Effector CD4-positive, alpha-beta T cell (primary cell): ENCODE measurements around the gene CASTOR1.

Experiments used
- DNase-seq: peaks from one replicate; pipeline ENCODE4 v3.0.0-alpha.2; 2020

CASTOR1 gene

DNA sequence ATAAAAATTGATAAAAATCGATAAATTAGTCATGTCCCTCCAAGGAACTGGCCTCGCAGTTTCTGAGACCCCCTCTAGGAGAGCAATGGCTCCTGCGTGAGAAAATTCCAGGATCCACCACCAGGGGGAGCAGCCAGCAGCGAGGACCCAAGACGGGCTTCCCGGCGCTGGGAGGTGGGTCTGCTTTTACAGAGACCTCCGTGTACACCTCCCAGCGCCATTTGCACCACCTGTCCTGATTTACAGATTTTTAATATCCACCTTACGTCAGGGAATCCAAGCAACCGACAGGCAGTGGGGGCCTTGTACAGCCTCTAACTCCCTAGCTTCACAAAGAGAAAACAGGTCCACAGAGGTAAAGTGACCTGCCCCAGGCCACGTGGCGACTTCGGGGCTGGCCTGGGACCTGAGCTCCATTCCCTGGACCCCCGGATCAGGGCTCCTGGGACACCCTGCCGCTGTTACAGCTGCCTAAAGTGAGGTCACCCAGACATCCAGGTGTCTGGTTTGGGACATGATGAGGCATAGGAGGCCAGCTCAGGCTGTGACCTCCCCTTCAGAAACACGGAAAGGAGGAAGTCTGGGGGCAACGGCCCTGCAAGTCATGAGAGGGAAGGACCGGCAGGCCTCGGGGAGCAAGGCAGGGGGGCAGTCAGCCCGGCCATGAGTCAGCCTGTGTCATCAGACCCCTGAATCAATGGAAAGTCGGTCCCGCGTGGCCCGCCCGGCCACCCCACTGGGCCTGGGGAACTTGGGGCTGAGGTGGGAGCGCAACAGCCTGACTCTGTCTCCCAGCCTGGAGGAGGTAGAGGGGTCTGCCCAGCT is 26.2 kb downstream of the CASTOR1 start:
- DNase-seq, result peak; percentile 76

DNA sequence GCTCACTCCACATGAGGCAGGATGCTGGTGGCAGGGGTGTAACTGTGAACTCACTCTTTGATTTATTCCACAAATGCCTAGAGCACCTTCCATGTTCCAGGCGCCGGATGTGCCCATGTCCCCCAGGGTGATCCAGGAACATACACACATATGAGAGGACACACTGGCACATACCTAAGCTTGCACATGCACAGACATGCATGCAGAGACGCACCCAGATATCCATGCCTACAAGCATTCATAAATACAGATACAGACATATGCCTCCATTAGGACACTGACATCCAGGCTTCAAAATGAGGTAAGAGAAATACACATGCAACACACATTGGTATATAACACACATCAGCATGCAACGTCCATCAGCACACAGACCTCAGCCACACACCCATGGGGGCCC is 27.2 kb downstream of the CASTOR1 start:
- DNase-seq, result no peak

DNA sequence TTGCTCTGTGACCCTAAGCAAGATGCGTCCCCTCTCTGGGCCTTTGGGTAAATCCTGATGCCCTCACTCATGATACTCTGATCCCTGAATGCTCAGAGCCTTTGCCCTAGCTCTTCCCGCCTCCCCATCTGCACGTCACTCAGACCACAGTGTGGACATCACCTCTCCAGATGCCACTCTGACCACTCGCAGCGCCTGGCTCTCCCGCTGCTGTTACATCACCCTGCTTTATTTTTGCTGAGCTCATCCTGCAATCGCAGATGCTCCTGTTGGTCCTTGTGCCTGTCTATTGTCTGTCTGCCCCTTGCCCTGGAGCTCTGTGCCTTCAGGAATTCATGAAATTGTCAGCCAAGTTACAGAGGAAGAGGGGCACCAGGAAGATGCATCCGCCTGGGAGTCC is 28.2 kb downstream of the CASTOR1 start:
- no peak for DNase-seq

DNA sequence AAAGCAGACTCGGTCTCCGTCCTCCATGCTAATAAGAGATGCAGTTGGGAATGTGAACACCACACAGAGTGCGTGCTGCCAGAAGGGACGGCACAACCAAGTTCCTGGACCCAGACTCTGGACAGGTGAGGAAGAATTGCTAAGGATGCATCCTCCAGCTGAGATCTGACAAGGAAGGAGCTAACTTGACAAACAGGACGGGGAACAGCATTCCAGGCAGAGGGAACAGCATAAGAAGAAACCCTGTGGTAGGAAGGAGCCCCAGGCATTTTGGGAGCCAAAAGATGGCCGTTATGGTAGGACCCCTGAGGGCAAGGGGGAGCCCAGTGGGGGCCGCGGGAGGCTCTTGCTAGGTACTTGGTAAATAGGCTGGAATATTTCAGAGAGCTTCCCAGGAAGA is 28.6 kb downstream of the CASTOR1 start:
- no peak for DNase-seq

DNA sequence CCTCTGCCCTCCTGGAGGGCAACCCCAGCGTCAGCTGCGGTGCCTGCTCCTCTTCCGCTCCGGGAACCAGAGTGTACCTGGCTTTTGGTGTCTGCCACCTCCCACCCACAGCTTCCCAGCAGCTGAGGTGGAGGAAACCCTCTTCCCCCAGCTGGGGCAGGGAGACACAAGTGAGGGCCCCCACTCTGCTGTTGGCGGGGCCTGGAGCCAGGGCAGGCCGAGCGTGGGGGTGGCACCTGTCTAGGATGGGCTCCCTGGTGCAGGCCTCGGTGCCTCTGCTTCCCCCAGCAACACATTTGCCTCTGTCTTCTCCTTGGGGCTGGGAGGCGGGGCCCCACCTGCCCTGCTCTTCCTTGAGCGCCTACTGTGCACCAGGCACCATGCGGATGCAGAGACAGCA is 29.0 kb downstream of the CASTOR1 start:
- DNase-seq, result no peak

DNA sequence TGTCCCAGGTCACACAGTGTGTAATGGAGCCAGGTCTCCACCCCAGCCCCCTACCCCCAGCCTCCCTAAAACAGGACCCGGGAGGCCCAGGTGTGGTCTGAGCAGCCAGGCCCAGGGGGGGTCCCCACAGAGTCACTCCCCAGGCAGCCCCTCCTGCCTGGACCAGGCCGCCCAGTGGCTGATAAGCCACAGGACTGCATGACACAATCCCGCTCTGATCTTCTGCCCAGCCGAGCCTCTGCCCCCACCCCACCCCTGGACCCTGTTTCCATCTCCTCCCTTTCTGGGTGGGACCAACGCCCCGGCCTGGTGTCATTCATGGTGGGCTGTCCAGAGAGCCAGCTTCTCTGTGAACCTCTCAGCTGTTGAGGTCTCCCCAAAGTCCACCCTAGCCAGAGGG is 35.0 kb downstream of the CASTOR1 start:
- no peak for DNase-seq

DNA sequence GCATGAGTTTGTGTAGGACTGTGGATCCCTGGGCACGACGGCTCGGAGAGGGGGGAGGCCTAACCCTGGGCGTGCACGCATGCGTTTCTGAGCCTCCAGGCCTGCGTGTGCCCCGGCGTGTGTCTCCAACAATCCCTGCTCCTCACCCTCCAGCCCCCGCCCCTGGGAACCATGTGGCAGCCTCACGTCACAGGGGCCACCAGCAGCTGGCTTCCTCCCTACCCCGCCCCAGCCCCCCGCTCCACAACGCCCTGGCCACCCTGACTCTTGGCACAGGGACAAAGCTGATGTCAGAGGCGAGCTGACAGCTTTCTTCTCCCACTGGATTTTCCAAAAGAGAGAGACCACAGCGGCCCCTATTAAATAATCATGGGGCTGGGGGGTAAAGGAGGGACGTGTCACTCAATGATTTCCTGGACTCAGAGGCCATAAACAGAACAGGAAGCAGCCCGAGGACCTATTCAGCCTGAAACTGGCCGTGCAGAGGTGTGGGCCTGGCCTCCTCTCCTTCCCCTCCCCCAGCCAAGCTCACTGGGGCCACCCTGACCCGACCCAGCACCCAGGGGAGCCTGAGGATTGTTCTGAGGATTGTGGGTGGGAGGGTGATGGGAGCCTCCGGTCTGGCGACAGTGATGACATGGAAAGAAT is 36.0 kb downstream of the CASTOR1 start:
- DNase-seq, result no peak

DNA sequence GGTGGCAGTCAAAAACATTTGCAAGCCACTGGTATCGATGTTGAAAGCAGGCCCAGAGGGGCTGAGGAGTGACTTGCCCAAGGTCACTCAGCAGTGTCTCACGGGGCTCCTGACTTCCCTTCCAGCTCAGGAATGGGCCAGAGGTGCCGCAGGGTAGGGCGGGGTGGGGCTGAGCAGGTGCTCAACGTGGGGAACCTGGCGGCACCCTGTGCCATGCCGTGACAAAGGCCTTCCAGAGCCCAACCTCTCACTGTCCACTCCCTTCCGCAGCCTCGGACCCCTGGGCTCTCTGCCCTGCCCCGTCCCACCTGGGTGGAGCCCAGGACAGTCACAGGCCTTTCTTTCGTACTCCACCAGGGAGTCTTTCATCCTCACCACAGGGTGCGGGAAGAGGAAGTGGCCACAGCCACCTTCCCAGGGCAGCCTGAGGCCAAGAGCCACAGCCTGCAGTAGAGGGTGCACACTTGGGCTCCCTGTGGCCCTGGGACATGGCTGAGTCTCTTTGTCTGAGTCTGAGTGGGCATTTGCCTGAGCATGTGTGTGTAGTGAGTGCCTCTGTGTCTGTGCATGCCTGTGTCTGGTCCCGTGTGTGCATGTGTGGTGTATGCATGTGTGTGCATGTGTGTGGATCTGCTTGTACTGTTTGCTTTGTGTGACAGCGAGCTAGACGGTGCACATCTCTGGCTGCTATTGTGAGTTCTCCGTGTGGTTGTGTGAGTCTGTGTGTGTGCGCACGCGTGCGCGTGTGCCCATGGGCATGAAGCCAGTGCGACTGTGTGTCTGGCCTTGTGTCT is 36.7 kb downstream of the CASTOR1 start:
- no peak for DNase-seq

DNA sequence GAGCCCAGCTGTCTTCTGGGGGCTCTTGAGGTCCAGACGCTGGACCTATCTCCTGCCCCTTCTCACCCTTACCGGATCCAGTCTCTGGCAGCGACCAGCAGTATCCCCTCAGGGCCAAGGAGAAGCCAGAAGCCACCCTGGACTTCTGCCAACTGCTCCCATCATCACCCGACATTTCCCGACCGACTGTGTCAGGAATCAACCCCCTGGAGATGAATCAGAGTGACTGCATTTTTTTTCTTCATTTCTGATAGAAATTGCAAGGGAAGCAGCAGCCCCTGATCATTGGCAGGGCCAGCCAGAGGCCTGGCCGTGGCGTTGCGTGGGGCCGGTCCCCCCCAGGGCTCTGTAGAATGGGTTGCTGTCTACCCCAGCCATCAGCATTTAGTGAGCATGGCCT is 37.6 kb downstream of the CASTOR1 start:
- no peak for DNase-seq

DNA sequence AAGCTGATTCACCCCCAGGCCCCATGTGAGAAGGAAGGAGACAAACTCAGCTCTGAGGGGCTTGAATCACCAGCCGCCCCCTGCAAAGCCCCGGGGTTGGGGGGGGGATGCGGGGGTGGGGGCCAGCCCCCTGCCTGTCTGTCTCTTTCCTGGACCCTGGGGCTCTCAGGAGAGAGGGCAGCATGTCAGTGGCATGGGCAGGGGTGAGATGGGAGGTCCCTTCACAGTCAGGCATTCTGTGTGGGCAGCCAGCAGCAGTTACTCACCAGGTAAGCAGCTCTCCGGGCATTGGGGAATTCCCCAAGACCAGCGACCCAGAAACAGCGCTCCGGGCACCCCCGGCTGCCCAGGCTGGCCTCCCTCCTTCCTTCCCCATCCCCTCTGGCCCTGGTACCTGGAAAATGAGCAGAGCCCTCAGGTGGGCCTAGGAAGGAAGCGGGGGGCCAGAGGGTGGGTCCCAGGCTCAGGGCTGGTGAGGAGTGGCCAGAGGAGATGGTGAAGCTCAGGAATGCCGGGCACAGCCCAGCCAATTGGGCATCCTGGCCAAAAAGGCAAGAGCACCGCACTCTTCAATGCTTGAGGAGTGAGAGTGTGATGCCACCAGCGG is 38.5 kb downstream of the CASTOR1 start:
- no peak for DNase-seq

DNA sequence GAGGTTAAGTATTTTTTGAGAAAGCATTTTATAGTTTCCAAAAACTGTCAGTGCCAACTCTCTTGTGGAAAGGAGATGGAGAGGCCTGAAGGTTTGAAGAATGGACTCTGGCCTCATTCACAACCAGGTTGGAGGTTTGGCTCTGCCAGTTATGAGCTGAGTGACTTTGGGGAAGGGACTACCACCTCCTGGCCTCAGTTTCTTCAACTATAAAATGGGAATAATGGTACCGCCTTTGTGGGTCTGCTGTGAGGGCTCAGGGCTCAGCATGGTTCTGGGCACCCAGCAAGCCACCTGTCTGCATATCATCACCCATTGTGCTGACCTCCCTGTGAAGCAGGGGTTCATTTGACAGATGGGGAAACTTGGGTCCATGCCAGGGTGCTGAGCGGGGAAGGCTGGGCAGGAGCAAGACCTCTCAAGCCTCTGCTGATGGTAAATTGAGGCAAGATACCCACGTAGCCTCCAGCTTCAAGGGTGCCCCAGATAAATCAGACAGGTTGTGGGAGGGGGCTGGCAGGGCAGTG is 39.2 kb downstream of the CASTOR1 start:
- DNase-seq, result no peak

DNA sequence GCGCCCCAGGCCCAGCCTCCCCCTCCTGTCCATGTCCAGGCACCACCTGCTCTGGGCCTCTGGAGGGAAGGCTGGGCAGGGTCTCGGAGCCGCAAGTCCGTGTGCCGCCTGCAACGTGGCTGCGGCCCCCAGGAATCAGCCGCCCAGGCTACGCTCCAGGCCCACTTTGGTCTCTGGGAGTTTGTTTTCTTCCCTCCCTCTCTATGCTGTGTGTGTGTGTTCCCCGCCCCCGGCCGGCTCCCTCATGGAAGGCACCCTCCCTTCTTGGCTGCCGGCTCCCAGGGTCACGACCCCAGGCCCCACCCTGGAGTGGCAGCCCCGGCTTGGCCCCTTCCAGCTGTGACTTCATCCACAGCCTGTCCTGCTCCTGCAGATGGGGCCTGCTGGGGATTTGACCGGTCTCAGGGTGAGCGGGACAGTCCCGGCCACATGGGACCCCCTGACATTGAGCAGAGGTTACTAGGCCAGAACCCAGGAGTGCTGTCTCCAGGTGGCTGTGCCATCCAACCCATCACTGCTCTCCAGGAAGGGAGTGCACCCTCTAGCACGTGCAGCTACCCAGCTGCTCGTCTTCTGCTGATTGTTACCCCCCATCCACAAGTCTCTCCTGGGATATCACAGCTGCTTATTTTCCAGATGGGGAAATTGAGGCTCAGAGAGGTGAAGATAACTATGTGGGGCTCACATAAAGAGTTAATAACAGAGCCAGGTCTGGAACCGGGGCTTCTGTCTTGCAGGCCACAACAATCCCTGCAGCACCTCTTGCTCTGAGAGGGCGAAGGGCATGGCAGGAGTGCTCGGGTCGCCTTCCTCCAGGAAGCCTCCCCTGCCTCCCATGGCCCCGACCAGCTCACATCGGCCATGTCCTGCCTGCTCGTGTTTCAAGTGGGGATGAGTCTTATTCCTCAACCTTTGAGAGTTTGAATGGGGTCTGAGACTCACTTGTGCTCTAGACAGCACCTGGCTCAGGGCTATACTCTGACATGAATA is 40.0 kb downstream of the CASTOR1 start:
- no peak for DNase-seq

DNA sequence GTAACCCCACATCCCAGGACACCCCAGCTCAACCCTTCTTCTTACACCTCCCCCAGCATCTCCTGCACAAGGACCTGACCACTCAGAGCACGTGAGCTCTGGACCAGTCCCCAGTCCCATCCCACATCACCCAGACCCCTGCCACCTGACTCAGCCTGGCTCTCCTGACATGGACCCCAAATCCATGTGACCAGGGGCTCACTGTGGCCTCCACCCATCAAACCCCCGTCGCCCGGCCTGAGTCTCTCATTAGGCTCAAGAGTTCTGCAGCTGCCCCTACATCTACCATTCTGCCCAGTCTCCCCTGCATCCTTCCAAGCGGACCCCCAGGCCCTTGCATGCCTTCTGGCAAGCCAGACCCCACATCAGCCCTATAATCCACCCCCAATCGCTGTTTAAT is 40.8 kb downstream of the CASTOR1 start:
- no peak for DNase-seq

DNA sequence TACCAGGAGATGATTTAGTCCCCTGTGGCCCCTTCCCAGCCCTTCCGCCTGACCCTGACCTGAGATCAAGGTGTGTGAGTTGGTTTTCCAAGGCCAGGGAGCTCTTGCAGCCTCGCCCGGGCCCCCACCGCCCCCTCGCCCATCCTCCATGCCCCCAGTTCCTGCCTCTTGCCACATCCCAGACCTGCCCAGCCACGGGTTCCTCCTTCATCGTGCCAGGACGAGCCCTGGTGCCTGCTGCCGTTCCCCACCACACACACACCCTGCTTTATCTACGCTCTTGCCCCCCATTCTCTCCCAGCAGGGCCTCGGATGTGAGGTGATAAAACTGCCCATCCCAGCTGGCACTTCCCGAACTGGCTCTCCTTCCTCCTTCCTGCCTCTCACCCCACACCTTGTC is 41.3 kb downstream of the CASTOR1 start:
- no peak for DNase-seq

DNA sequence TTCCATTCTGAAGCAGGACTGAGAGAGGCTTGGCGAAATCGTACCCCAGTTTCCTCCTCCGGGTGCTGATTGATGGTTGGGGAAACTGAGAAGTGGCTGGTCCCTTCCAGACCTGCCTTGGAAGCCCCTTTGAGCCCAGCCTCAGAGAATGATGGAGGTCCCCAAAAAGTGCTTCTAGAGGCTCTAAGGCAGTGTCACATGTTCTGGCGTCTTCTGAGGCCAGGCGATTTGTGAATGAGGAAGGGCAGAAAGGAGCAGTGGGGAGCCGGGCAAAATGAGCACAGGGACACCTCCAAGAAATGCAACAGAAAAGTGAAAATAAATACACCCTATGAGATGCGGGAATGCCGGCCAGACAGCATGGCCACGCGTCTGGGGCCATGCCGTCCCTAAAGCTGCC is 41.7 kb downstream of the CASTOR1 start:
- no peak for DNase-seq

DNA sequence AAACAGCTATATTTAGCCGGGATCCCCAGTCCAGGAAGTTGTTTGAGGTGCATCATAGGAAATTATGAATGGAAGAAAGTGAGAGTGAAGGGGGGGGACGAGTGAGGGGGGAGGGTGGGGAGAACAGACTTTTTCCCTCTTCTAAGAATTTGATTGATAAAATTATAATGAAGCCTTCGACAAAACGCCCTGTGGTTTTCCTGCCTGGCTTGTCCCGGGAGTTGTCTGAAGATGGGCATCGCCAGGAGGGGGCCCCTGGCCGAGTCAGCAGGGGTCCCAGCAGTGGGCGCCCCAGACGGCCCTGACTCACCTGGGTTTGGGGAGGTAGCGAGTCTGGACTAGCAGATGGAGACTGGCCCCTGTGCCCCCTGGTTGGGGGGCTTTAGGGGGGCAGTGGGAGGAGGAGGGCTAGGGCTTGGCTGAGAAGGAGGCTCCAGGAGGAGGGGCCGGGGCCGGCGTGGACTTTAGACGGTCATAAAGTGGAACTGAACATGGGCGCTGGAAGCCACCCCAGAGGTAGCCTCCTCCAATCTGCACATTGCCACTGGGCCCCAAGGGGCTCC is 42.4 kb downstream of the CASTOR1 start:
- DNase-seq, result no peak

DNA sequence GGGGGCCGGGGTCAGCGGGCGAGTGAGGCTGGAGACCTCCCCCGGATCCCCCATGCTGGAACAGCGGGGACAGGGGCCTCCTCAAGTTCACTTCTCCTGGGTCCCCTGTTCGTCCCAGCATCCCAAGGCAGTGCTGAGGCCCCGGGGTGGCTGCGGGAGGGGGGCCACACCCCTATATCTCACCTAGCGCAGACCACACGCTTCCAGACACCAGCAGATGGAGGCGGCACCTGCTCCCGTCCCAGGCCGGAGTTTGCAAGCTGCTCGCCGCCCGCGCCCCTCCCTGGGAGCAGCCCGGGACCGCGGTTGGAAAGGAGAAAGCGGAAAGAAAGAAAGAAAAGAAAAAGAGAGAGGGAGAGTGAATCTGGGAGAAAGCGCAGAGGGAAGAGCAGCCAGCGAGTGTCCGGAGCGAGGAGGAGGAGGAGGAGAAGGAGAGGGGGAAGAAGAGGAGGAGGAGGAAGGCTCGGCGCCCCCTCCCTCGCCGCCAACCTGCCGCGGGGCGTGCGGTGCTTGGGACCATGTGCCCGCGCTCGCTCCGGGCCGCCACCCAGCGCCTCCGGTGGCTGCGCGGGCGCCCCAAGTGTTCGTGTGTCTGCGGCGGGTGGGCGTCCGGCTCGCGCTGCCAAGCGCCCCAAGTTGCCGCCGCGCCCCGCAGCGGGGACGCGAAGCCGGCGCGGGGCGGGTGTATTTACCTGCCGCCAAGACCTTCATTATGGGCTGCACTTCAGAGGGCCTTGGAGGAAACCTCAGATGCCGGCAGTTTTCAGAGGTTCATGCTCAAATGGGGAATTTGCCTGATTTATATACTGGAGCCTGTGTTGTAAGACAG is 43.1 kb downstream of the CASTOR1 start, which contains the start of gene LIF:
Gene LIF (minus strand): TSS at position 775 of the 829 bp plus-strand sequence. CDS start 64 bp downstream, at position 711.
- peak; percentile 41 for DNase-seq

DNA sequence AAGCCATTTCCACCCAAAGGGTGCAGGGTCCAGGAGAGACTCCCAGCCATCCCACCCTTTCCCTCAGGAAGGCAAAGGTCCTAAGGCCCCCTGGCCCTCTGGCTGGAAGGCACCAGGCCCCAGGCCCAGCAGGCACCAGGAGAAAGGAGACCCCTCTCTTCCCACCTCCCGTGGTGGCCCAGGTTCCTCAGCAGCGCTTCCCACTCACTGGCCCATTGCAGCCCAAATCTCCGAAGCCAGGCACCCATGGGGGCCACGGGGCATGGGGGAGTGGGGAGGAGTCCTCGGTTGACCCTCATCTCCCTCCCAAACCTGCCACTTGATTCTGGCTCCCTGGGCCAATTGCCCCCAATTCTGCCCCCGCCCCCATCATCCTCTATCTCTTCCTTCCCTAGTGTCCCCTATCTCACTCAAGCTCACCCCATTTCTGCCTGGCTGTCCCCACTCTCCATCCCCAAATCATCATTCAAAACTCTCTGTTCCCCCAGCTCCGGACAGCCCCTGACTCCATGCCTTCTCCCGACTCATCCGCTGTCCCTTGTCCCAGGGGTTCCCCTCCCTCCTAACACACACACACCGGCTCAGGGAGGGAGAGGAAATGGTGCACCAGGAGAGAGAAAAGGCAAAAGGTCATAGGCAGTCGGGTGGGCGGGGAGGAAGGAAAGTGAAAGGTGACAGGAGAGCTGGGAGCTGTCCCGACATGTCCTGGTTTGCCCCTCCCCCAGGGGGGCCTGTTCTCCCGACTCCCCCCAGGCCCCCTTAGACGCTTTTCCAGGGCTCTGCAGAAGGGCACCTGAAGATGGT is 43.9 kb downstream of the CASTOR1 start:
- no peak for DNase-seq

DNA sequence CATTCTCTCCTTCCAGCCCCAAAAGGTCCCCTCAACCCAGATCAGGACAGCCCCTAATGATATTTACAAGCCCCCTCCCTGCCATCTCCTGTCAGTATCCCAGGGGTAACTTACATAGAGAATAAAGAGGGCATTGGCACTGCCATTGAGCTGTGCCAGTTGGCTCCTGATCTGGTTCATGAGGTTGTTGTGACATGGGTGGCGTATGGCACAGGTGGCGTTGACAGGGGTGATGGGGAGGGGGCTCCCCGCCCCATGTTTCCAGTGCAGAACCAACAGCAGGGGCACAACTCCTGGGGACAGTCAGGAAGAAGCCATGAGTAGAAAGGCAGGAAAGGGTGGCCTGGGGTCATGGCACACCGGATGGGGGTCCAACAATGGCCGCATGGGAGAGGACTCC is 44.7 kb downstream of the CASTOR1 start:
- no peak for DNase-seq
